Activated CD4-positive, alpha-beta T cell treated with anti-CD3 and anti-CD28 coated beads for 36 hours (primary cell): ENCODE data around the gene CXCL8. TPM values are rescaled to one million over a fixed set of nuclear protein-coding genes. Genes with fewer than 3 reads are reported as not detected.
"Not testable (repeated sequence)": the region's sequence is repeated elsewhere in the genome, so short reads cannot be mapped to it uniquely, and the experiment has no call there.

Experiments
- ATAC-seq: fragments of 200-7000 bp; cut with Tn5 transposase; one replicate; pipeline ENCODE4 v1.10.0; 2021; ENCODE audit warnings: mild to moderate bottlenecking, moderate library complexity
- CTCF ChIA-PET: fragments of 350-600 bp; sonication (Branson Sonifier 250); formaldehyde crosslinking; loops from one replicate; lab custom pipeline; 2021; ENCODE audit warnings: antibody characterized with exemption; lab: Charles Lee
- POLR2A ChIA-PET: fragments of 350-600 bp; sonication (Branson Sonifier 250); formaldehyde crosslinking; loops from one replicate; lab custom pipeline; 2021; ENCODE audit warnings: antibody characterized with exemption, inconsistent platforms; lab: Charles Lee
- DNase-seq: peaks from one replicate; pipeline ENCODE4 v3.0.0-alpha.2; 2020
- H3K27ac Mint-ChIP-seq: one replicate; pipeline ENCODE4 v1.8.0; 2021; ENCODE audit warnings: mixed read lengths
- H3K27me3 Mint-ChIP-seq: one replicate; pipeline ENCODE4 v1.8.0; 2021; ENCODE audit warnings: mixed read lengths
- H3K36me3 Mint-ChIP-seq: one replicate; pipeline ENCODE4 v1.8.0; 2021; ENCODE audit warnings: low read depth, mixed read lengths
- H3K4me1 Mint-ChIP-seq: one replicate; pipeline ENCODE4 v1.8.0; 2021; ENCODE audit warnings: mixed read lengths
- H3K4me3 Mint-ChIP-seq: one replicate; pipeline ENCODE4 v1.8.0; 2021; ENCODE audit warnings: mild to moderate bottlenecking, moderate library complexity, mixed read lengths
- H3K9me3 Mint-ChIP-seq: one replicate; pipeline ENCODE4 v1.8.0; 2021; ENCODE audit warnings: low read depth, mixed read lengths
- intact Hi-C, 2 experiments: fragments of 100-400 bp; cut with DNase I in 1 of 2; cut with micrococcal nuclease in 1 of 2; formaldehyde crosslinking; loops; one replicate each; pipeline versions ENCODE4 v1.14.2 to v1.15.1; 2022 to 2024; cut with DNase I, micrococcal nuclease
- total RNA-seq, 2 experiments: library from RNA; stranded (reverse); gene quantifications; one replicate each; pipeline ENCODE4 v1.2.3, GENCODE V29; 2021

CXCL8 gene
- total RNA-seq, 2 experiments from 2014 or later, result 0.76 to 0.80 TPM

DNA sequence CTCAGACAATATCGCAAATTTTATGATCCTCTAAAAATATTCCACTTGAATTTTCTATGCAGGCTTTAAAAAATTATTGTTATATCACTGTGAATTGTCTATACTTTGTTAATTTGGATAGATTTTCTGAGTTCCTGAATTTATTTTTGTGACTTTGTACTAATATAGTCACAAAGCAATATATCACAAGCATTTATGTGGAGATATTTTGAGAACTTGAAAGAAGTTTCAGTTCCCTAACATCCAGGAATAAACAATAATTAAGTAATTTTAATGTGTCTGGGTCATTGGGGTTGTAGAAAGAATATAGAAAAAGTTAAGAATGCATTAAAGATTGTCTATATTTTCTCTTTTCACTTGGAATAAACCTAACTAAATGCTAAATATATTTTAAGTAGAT is 32.0 kb downstream of the CXCL8 start:
- Mint-ChIP-seq H3K27ac (no peak overlapping the region), H3K4me3 (no peak overlapping the region), H3K36me3 (no peaks in the 10 kb centered on the region), H3K27me3 (no peaks in the 10 kb centered on the region), H3K4me1 (no peaks in the 10 kb centered on the region), H3K9me3 (no peaks in the 10 kb centered on the region)
- POLR2A ChIA-PET, result no interaction called here
- ATAC-seq (no peak), DNase-seq (no peak)
- CTCF ChIA-PET, result no interaction called here
- intact Hi-C loops, result no loop called here

DNA sequence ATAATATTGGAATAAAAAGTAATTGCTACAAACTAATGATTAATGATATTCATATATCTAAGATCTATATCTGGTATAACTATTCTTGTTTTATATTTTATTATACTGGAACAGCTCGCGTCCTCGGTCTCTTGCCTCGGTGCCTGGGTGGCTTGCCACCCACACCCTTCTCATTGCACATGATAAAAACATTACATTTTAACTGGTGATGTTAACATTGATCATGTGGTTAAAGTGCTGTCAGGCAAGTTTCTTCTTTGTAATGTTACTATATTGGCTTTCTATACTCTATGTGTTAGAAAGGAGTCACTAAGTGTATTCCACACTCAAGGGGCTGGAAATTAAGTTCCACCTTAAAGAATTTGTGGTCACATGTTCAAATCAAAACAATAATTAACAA is 34.0 kb downstream of the CXCL8 start:
- POLR2A ChIA-PET, ATAC-seq, CTCF ChIA-PET, H3K27me3 Mint-ChIP-seq, H3K4me1 Mint-ChIP-seq, DNase-seq, H3K4me3 Mint-ChIP-seq, intact Hi-C loops, H3K27ac Mint-ChIP-seq, H3K9me3 Mint-ChIP-seq, H3K36me3 Mint-ChIP-seq: not testable (repeated sequence)

DNA sequence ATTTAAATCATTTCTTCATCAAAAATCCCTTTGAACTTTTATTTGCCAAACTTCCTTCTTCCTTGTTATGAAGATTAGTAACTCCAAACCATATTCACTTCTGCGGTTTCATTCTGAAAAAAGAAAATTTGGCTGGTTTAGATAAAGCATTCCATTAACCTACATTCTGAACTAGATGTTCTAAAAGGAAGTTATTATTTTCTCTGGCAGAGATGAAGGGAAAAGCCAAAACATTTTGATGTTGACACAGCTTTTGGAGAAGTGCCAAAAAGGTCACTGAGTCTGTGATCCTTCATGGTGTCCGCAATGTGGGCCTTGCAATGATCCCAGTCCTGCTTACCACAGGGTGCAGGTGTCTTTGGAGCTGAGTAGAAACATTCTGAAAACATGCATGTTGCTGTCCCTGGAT is 36.0 kb downstream of the CXCL8 start:
- intact Hi-C loops, result no loop called here
- DNase-seq (no peak), ATAC-seq (no peak)
- no peak overlapping the region for H3K27ac Mint-ChIP-seq
- no peaks in the 10 kb centered on the region for H3K9me3 Mint-ChIP-seq
- no peaks in the 10 kb centered on the region for H3K36me3 Mint-ChIP-seq
- ChIA-PET POLR2A (interaction anchor here (0.7 kb wide), 1 partner anchor 23 kb away, joined by 9 read pairs; no protein-coding TSS in a partner anchor), CTCF (no interaction called here)
- H3K4me1 Mint-ChIP-seq, result no peaks in the 10 kb centered on the region
- H3K27me3 Mint-ChIP-seq, result no peaks in the 10 kb centered on the region
- no peak overlapping the region for H3K4me3 Mint-ChIP-seq

DNA sequence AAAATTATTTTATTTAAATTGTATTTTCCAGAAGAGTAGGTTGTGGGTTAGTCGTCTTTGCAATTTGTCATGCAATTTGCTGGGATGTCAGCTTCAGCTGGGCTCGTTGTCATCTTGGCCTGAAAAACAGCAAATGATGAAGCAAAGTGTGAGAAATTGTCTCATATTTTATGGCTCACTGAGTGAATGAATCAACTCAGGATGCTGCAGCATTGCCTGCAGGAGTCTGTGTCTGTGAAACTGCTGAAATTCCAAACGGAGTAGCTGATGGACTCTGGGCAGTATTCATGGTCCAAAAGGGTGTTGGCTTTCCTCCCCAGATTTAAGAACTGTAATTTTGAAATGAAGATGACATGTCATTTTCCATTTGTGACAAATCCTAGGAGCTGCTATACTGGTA is 37.2 kb downstream of the CXCL8 start:
- ChIA-PET POLR2A (no interaction called here), CTCF (no interaction called here)
- Mint-ChIP-seq H3K36me3 (no peaks in the 10 kb centered on the region), H3K4me3 (no peak overlapping the region), H3K4me1 (no peaks in the 10 kb centered on the region), H3K9me3 (no peaks in the 10 kb centered on the region), H3K27ac (no peak overlapping the region), H3K27me3 (no peaks in the 10 kb centered on the region)
- no peak for ATAC-seq
- no peak for DNase-seq
- intact Hi-C loops, result no loop called here

DNA sequence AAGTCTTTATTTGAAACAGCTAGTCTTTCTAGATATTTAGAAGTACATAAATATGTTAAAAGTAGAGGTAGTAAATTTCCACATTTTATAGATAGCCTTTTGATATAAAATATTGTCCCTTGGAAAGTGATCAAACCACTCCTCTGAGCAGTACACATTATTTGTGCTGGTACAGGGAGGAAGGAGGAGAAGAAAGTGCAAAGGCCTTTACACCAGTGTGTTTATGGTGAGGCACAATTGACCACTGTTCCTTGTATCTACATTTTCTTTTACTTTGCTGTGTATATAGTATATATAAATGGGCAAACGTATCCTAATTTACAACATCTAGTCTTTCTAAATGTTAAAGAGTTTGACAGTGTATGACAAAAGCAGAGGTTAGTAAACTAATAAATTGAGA is 39.9 kb downstream of the CXCL8 start:
- Mint-ChIP-seq H3K4me3 (no peak overlapping the region), H3K27me3 (no peaks in the 10 kb centered on the region), H3K4me1 (no peaks in the 10 kb centered on the region), H3K27ac (no peak overlapping the region), H3K9me3 (no peaks in the 10 kb centered on the region), H3K36me3 (no peaks in the 10 kb centered on the region)
- CTCF ChIA-PET, result interaction anchor here (0.6 kb wide), 1 partner anchor 571 kb away, joined by 3 read pairs; no protein-coding TSS in a partner anchor
- POLR2A ChIA-PET, result no interaction called here
- intact Hi-C loops, result no loop called here
- no peak for DNase-seq
- no peak for ATAC-seq

DNA sequence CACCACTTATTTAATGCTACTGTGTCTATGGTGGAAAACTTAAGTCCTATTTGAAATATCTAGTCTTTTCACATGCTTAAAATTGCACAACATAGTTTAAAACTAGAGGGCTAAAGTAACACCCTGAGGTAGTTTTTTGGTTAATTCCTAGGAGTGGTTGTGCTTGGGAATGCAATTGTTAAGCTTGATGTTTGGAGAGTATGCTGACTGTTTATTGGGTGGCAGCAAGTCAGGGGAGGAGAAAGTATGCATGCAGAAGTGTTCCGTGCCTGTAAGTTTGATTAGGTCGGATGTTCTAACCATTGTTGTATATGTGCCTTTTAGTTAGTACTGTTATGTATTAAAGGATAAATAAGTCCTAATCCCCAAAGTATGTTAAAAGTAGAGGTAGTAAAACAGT is 40.5 kb downstream of the CXCL8 start:
- DNase-seq, result no peak
- Mint-ChIP-seq H3K27me3 (no peaks in the 10 kb centered on the region), H3K36me3 (no peaks in the 10 kb centered on the region), H3K27ac (no peak overlapping the region), H3K4me1 (no peaks in the 10 kb centered on the region), H3K9me3 (no peaks in the 10 kb centered on the region), H3K4me3 (no peak overlapping the region)
- POLR2A ChIA-PET, result no interaction called here
- ATAC-seq, result no peak
- intact Hi-C loops, result no loop called here
- CTCF ChIA-PET, result no interaction called here

DNA sequence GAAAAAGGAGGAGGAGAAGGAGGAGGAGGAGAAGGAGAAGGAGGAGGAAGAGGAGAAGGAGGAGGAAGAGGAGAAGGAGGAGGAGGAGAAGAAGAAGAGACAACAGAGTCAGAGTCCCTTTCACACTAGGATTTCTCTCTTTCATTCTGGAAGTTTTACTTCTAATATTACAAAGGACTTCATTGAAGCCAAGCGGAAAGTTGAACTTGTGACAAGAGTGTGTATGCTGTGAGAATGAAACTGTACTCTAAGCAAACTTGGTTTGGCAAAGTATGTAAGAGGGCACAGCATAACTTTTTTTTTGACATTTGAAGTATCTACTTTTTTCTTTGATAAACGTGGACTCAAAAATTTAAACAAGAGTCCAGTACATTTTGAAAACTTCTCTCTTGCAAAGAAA is 48.0 kb downstream of the CXCL8 start:
- DNase-seq (no peak), ATAC-seq (no peak)
- ChIA-PET CTCF (no interaction called here), POLR2A (no interaction called here)
- Mint-ChIP-seq H3K36me3 (no peaks in the 10 kb centered on the region), H3K4me3 (no peak overlapping the region), H3K4me1 (no peaks in the 10 kb centered on the region), H3K9me3 (peaks cover 4% of the 10 kb centered on the region), H3K27me3 (peaks cover 4% of the 10 kb centered on the region), H3K27ac (no peak overlapping the region)
- intact Hi-C loops, result no loop called here

Other genes with a start within 250 kb of the CXCL8 start
- under 1 TPM in 1 of 2 experiments, not detected in 1; 0.04 TPM for gene RASSF6, start 120.1 kb upstream of the CXCL8 start, total RNA-seq
- gene CXCL6, start 96.1 kb downstream of the CXCL8 start, total RNA-seq, result not detected
- not detected for gene PF4V1, start 112.7 kb downstream of the CXCL8 start, total RNA-seq
- not detected for gene CXCL1, start 128.8 kb downstream of the CXCL8 start, total RNA-seq
- not detected for gene PF4, start 241.5 kb downstream of the CXCL8 start, total RNA-seq
- not detected for gene PPBP, start 247.6 kb downstream of the CXCL8 start, total RNA-seq